ENCODE measurements around the gene PPIAL4G. TPM values are rescaled to one million over a fixed set of nuclear protein-coding genes. Genes with fewer than 3 reads are reported as not detected.
"Not testable (repeated sequence)": the region's sequence is repeated elsewhere in the genome, so short reads cannot be mapped to it uniquely, and the experiment has no call there.

PPIAL4G gene
- total RNA-seq, 4 donors from 2014 or later = 0.11 to 0.17 TPM; not detected in 2

DNA sequence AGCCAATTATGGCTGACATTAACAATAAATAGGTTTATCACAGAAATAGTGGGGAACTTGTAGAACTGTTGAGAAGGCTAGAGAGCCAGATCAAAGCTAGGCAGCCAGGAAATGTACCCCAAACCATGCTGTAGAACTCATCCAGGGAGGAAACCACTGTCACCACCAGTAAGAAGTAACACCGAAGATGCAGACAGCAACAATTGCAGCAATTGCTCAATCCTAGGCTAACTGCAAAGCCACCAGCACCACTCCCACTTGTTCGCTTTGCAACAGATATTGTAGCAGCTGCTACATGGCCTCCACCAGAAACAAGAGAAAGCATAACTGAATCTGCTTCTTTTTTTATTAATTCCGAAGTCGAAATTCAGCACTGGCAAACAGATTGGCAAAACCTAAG, 2.0 kb downstream of the PPIAL4G start:
- WGBS, 2 donors = no CpG with 5 or more reads among the region's 4 CpGs
- H3K4me1 ChIP-seq; intact Hi-C loops (cut with DNase I); H3K27ac ChIP-seq; H3K4me3 ChIP-seq (replicated peaks in 1 of 3); H3K36me3 ChIP-seq; H3K9me3 ChIP-seq; H3K27me3 ChIP-seq; DNase-seq: not testable (repeated sequence)

GRCh38 chr1:148459694-148460093, 23.4 kb downstream of the PPIAL4G start:
- WGBS, 2 donors = 0% methylated on average over 2 to 10 of the region's 28 CpGs
- H3K27me3 ChIP-seq; H3K9me3 ChIP-seq; DNase-seq; H3K36me3 ChIP-seq; intact Hi-C loops (cut with DNase I); H3K4me1 ChIP-seq: not testable (repeated sequence)
- Histone ChIP-seq H3K27ac (peak overlapping the region in 1 of 3 donors; percentile 77), H3K4me3 (replicated peaks in 1 of 3) (peak overlapping the region in 1 of 3 donors; percentile 49)

- intact Hi-C loops (cut with DNase I) = not testable (repeated sequence)
- WGBS, 2 donors = 2% methylated on average over 13 of the region's 63 CpGs; no CpG with 5 or more reads in 1 of the 2 donors
Measured at GRCh38 chr1:148458901-148459581, 24.1 kb downstream of the PPIAL4G start.

DNA sequence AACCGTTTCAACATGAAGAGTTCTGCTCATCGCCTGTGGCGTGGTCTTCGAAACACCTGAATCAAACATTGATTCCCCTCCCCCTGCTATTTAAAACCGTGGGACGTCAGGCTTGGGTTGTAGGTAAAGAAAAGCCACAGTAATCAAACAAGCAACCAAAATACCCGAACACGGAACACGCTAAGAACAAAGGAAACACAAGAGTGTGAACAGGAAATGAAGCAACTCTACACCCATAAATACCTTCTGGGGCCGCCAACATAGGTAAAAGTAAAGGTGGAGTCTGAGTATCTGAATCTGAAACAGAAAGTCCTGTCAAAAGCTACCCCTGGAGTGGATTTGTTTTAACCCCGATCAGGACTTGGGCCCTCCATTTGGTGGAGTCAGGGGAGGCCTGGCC, 24.7 kb downstream of the PPIAL4G start:
- 5 to 15% methylated on average over 8 to 9 of the region's 11 CpGs for WGBS, 2 donors
- Histone ChIP-seq H3K27ac (peak overlapping the region in 1 of 3 donors; percentile 77), H3K4me3 (replicated peaks in 1 of 3) (peak overlapping the region in 1 of 3 donors; percentile 49)
- H3K4me1 ChIP-seq; H3K27me3 ChIP-seq; H3K9me3 ChIP-seq; DNase-seq; intact Hi-C loops (cut with DNase I); H3K36me3 ChIP-seq: not testable (repeated sequence)

More at GRCh38 chr1:148458901-148459581, 24.1 kb downstream of the PPIAL4G start:
- H3K4me3 ChIP-seq (replicated peaks in 1 of 3) = peak overlapping the region in 1 of 3 donors; percentile 49
- H3K27me3 ChIP-seq, H3K4me1 ChIP-seq, H3K9me3 ChIP-seq, H3K36me3 ChIP-seq: not testable (repeated sequence)
- H3K27ac ChIP-seq = peak overlapping the region in 2 of 3 donors; percentile 38 to 77
- peak in 1 of 2 donors; percentile 8 for DNase-seq

- DNase-seq; H3K9me3 ChIP-seq; H3K27me3 ChIP-seq; H3K4me3 ChIP-seq (replicated peaks in 1 of 3); H3K27ac ChIP-seq; H3K36me3 ChIP-seq; intact Hi-C loops (cut with DNase I); H3K4me1 ChIP-seq: not testable (repeated sequence)
- 53 to 57% methylated on average over 2 of the region's 2 CpGs for WGBS, 2 donors
Measured at GRCh38 chr1:148452845-148453244, 30.3 kb downstream of the PPIAL4G start.

DNA sequence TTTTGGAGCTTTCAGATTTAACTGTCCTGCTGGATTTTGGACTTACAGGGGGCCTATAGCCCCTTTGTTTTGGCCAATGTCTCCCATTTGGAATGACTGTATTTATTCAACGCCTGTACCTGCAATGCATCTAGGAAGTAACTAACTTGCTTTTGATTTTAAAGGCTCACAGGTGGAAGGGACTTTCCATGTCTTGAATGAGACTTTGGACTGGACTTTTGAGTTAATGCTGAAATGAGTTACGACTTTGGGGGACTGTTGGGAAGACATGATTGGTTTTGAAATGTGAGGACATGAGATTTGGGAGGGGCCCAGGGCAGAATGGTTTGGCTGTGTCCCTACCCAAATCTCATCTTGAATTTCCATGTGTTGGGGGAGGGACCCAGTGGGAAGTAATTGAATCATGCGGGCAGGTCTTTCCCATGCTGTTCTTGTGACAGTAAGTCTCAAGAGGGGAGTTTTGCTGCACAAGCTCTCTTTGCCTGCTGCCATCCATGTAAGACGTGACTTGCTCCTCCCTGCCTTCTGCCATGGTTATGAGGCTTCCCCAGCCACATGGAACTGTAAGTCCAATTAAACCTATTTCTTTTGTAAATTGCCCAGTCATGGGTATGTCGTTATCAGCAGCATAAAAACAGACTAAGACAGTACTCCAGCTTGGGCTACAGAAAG, 43.3 kb downstream of the PPIAL4G start:
- H3K9me3 ChIP-seq; H3K4me1 ChIP-seq; H3K27me3 ChIP-seq; DNase-seq; H3K4me3 ChIP-seq (replicated peaks in 1 of 3); H3K27ac ChIP-seq; intact Hi-C loops (cut with DNase I); H3K36me3 ChIP-seq: not testable (repeated sequence)
- WGBS, 2 donors = 93% methylated on average over 5 of the region's 5 CpGs

GRCh38 chr1:148435406-148435805, 47.7 kb downstream of the PPIAL4G start:
- Histone ChIP-seq H3K36me3 (no peaks in the 10 kb centered on the region), H3K27ac (no peak overlapping the region), H3K4me3 (replicated peaks in 1 of 3) (no peak overlapping the region), H3K4me1 (no peaks in the 10 kb centered on the region), H3K9me3 (no peaks in the 10 kb centered on the region), H3K27me3 (no peaks in the 10 kb centered on the region)
- WGBS, 2 donors = 92 to 96% methylated on average over 4 of the region's 4 CpGs
- intact Hi-C loops (cut with DNase I) = no loop called here
- DNase-seq = no peak
- TF ChIP-seq POLR2A (IDR thresholded peaks at IDR 0.05) = no peak
- TF ChIP-seq, protein P1, sequence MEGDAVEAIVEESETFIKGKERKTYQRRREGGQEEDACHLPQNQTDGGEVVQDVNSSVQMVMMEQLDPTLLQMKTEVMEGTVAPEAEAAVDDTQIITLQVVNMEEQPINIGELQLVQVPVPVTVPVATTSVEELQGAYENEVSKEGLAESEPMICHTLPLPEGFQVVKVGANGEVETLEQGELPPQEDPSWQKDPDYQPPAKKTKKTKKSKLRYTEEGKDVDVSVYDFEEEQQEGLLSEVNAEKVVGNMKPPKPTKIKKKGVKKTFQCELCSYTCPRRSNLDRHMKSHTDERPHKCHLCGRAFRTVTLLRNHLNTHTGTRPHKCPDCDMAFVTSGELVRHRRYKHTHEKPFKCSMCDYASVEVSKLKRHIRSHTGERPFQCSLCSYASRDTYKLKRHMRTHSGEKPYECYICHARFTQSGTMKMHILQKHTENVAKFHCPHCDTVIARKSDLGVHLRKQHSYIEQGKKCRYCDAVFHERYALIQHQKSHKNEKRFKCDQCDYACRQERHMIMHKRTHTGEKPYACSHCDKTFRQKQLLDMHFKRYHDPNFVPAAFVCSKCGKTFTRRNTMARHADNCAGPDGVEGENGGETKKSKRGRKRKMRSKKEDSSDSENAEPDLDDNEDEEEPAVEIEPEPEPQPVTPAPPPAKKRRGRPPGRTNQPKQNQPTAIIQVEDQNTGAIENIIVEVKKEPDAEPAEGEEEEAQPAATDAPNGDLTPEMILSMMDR (IDR thresholded peaks at IDR 0.05) = no peak

DNA sequence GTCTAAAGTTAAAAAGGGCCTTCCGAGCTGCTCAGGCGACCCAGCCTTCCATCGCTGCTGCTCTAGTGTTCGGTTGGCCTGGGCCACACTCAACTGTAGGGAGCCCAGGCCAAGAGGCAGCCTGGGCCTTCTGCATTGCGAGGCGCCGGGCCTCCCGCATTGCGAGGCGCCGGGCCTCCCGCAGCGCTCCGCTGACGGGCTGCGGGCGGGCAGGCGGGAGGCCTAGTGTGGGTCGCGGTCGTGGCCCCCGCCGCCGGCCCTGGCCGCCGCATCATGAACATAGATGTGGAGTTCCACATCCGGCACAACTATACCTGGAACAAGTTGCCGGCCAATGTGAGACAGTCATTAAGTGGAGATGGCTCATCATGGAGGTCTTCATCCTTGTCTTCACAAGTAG, 48.3 kb downstream of the PPIAL4G start:
- intact Hi-C loops (cut with DNase I) = no loop called here
- Histone ChIP-seq H3K4me1 (no peaks in the 10 kb centered on the region), H3K36me3 (no peaks in the 10 kb centered on the region), H3K4me3 (replicated peaks in 1 of 3) (no peak overlapping the region), H3K27me3 (no peaks in the 10 kb centered on the region), H3K27ac (no peak overlapping the region), H3K9me3 (no peaks in the 10 kb centered on the region)
- 97 to 100% methylated on average over 11 to 28 of the region's 28 CpGs for WGBS, 2 donors
- no peak for DNase-seq
- no peak for TF ChIP-seq POLR2A (IDR thresholded peaks at IDR 0.05)
- TF ChIP-seq, protein P1 (IDR thresholded peaks at IDR 0.05) = no peak

DNA sequence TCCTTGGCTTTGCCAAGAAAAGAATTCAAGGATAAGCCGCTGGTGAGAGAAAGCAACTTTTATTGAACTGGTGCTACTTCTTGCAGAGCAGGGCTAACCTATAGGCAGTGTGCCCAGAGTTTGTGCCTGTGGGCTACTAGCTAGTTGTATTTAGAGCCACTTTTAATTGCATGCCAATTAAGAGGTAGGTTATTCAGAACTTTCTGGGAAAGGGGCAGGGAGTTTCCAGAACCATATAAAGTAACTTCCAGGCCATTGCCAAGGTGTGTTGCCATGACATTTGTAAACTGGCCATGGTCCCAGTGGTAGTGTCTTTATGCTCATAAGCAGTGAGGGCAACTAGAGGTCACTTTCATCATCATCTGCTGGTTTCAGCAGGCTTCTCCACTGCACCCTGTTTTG, 50.2 kb downstream of the PPIAL4G start:
- H3K27ac ChIP-seq; H3K4me1 ChIP-seq; H3K27me3 ChIP-seq; H3K4me3 ChIP-seq (replicated peaks in 1 of 3); DNase-seq; intact Hi-C loops (cut with DNase I); H3K9me3 ChIP-seq; H3K36me3 ChIP-seq: not testable (repeated sequence)
- WGBS, 2 donors = 87 to 93% methylated on average over 1 of the region's 1 CpG
